ENCODE results near the gene DAB2IP.

The DAB2IP gene

GRCh38 chr9:121823451-121824169, 172.2 kb downstream of the DAB2IP start:
- no peak for DNase-seq

- DNase-seq: no peak
Observed at GRCh38 chr9:121824651-121825030, 173.2 kb downstream of the DAB2IP start.

GRCh38 chr9:121825031-121825691, 173.7 kb downstream of the DAB2IP start:
- DNase-seq: no peak

- DNase-seq: no peak
Observed at GRCh38 chr9:121826711-121827110, 175.3 kb downstream of the DAB2IP start.

- no peak for DNase-seq
Observed at GRCh38 chr9:121827251-121827967, 176.0 kb downstream of the DAB2IP start.

GRCh38 chr9:121830441-121831140, 179.2 kb downstream of the DAB2IP start:
- no peak for DNase-seq

GRCh38 chr9:121831869-121832268, 180.4 kb downstream of the DAB2IP start:
- no peak for DNase-seq

- peak; percentile 58 for DNase-seq
Observed at GRCh38 chr9:121833061-121833460, 181.6 kb downstream of the DAB2IP start.
